Measurements from ENCODE around the gene ZNF562. TPM values are rescaled to one million over a fixed set of nuclear protein-coding genes. Genes with fewer than 3 reads are reported as not detected.

ZNF562 gene
- total RNA-seq, 4 donors from 2014 or later, result 14.4 to 85.1 (median 43.5) TPM

GRCh38 chr19:9644472-9644871 is 30.4 kb downstream of the ZNF562 start:
- H3K36me3 ChIP-seq, result no peaks in the 10 kb centered on the region
- no peak overlapping the region for H3K27ac ChIP-seq
- no peaks in the 10 kb centered on the region for H3K9me3 ChIP-seq
- H3K27me3 ChIP-seq, result no peaks in the 10 kb centered on the region
- intact Hi-C loops (cut with DNase I; ENCODE audit: low total_unique reads), result no loop called here
- H3K4me1 ChIP-seq, result no peaks in the 10 kb centered on the region
- no peak overlapping the region for H3K4me3 ChIP-seq
- no peak for DNase-seq
- no peak for TF ChIP-seq CTCF (IDR thresholded peaks at IDR 0.05)
- no peak for TF ChIP-seq POLR2A (IDR thresholded peaks at IDR 0.05)

GRCh38 chr19:9641810-9642209 is 33.1 kb downstream of the ZNF562 start:
- no peaks in the 10 kb centered on the region for H3K4me1 ChIP-seq
- intact Hi-C loops (cut with DNase I; ENCODE audit: low total_unique reads), result no loop called here
- no peaks in the 10 kb centered on the region for H3K36me3 ChIP-seq
- no peaks in the 10 kb centered on the region for H3K9me3 ChIP-seq
- no peak for TF ChIP-seq POLR2A (IDR thresholded peaks at IDR 0.05)
- TF ChIP-seq CTCF (IDR thresholded peaks at IDR 0.05), result no peak
- H3K27me3 ChIP-seq, result no peaks in the 10 kb centered on the region
- no peak for DNase-seq
- H3K27ac ChIP-seq, result no peak overlapping the region
- H3K4me3 ChIP-seq, result no peak overlapping the region

- Histone ChIP-seq H3K4me3 (no peak overlapping the region), H3K4me1 (no peaks in the 10 kb centered on the region)
- no peak for DNase-seq
Measured at GRCh38 chr19:9640956-9641355, 33.9 kb downstream of the ZNF562 start.

GRCh38 chr19:9636018-9636417 is 38.9 kb downstream of the ZNF562 start:
- no peak for TF ChIP-seq CTCF (IDR thresholded peaks at IDR 0.05)
- TF ChIP-seq POLR2A (IDR thresholded peaks at IDR 0.05), result no peak
- H3K9me3 ChIP-seq, result no peaks in the 10 kb centered on the region
- no peak for DNase-seq
- no peaks in the 10 kb centered on the region for H3K4me1 ChIP-seq
- intact Hi-C loops (cut with DNase I; ENCODE audit: low total_unique reads), result no loop called here
- no peaks in the 10 kb centered on the region for H3K36me3 ChIP-seq
- H3K27me3 ChIP-seq, result no peaks in the 10 kb centered on the region
- no peak overlapping the region for H3K27ac ChIP-seq
- no peak overlapping the region for H3K4me3 ChIP-seq

More at GRCh38 chr19:9640956-9641355, 33.9 kb downstream of the ZNF562 start:
- no peaks in the 10 kb centered on the region for H3K9me3 ChIP-seq
- H3K27ac ChIP-seq, result no peak overlapping the region
- intact Hi-C loops (cut with DNase I; ENCODE audit: low total_unique reads), result no loop called here
- H3K27me3 ChIP-seq, result no peaks in the 10 kb centered on the region
- H3K36me3 ChIP-seq, result no peaks in the 10 kb centered on the region
- TF ChIP-seq CTCF (IDR thresholded peaks at IDR 0.05), result no peak
- no peak for TF ChIP-seq POLR2A (IDR thresholded peaks at IDR 0.05)

- no peaks in the 10 kb centered on the region for H3K4me1 ChIP-seq
- TF ChIP-seq POLR2A (IDR thresholded peaks at IDR 0.05) (no peak), CTCF (IDR thresholded peaks at IDR 0.05) (no peak)
- intact Hi-C loops (cut with DNase I; ENCODE audit: low total_unique reads), result loop anchor here (5.0 kb wide), 1 partner anchor 169 kb away; no protein-coding TSS in a partner anchor
- H3K27ac ChIP-seq, result no peak overlapping the region
- DNase-seq, result no peak
- H3K27me3 ChIP-seq, result no peaks in the 10 kb centered on the region
- no peaks in the 10 kb centered on the region for H3K9me3 ChIP-seq
- H3K36me3 ChIP-seq, result no peaks in the 10 kb centered on the region
- no peak overlapping the region for H3K4me3 ChIP-seq
Measured at GRCh38 chr19:9627856-9628255, 47.0 kb downstream of the ZNF562 start.

Data from uterus (tissue), 4 donors.